ENCODE measurements around the gene DLX6. TPM values are rescaled to one million over a fixed set of nuclear protein-coding genes. Genes with fewer than 3 reads are reported as not detected.

The DLX6 gene
- total and polyA plus RNA-seq, 2 of the 8 experiments (the other 6 are each of a cell fraction or from before 2014, with no cell fraction given), result not detected

GRCh38 chr7:97011104-97011503 lies 5.8 kb downstream of the DLX6 start:
- H3K79me2 ChIP-seq (ENCODE audit: control insufficient read depth in 1 of 2, insufficient read depth in 2 of 2, low read length in 2 of 2), result no peaks in the 10 kb centered on the region
- CTCF ChIA-PET (ENCODE audit: partially characterized antibody), result interaction anchor here (1.1 to 7.8 kb wide), 2 partner anchors 9 to 15 kb away, joined by 3 to 85 read pairs; partner anchors contain the start of gene DLX5
- TF ChIP-seq SAP30 (IDR thresholded peaks at IDR 0.05; ENCODE audit: insufficient read depth, insufficient replicate concordance, low read length), result no peak
- TF ChIP-seq, protein P1, sequence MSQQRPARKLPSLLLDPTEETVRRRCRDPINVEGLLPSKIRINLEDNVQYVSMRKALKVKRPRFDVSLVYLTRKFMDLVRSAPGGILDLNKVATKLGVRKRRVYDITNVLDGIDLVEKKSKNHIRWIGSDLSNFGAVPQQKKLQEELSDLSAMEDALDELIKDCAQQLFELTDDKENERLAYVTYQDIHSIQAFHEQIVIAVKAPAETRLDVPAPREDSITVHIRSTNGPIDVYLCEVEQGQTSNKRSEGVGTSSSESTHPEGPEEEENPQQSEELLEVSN (IDR thresholded peaks at IDR 0.05), result no peak
- no peak for TF ChIP-seq SP1 (IDR thresholded peaks at IDR 0.05; ENCODE audit: low read depth, low read length)
- no peak for TF ChIP-seq KDM4A (IDR thresholded peaks at IDR 0.05; ENCODE audit: low read depth, low read length, severe bottlenecking)
- H2BK120ac ChIP-seq (replicated peaks; ENCODE audit: low read depth, low read length), result no peak overlapping the region
- H2BK12ac ChIP-seq (ENCODE audit: low read depth, low read length), result no peak overlapping the region
- no peak overlapping the region for H4K91ac ChIP-seq (replicated peaks; ENCODE audit: insufficient read length, low read length)
- POLR2A ChIA-PET (ENCODE audit: partially characterized antibody), result no interaction called here
- no peak overlapping the region for H2BK5ac ChIP-seq (ENCODE audit: low read depth, low read length)
- no peak overlapping the region for H4K5ac ChIP-seq (ENCODE audit: insufficient read length, low read depth, low read length)
- H3K27ac ChIP-seq (ENCODE audit: low read depth, low read length), result no peak overlapping the region
- no peak overlapping the region for H3K23ac ChIP-seq (ENCODE audit: insufficient read length)
- no peak overlapping the region for H2BK20ac ChIP-seq (ENCODE audit: low read length)
- H2AK5ac ChIP-seq (ENCODE audit: low read depth, low read length), result no peak overlapping the region
- no peak overlapping the region for H3K9ac ChIP-seq (replicated peaks in 1 of 4; ENCODE audit: extremely low read depth in 1 of 4, low read depth in 3 of 4, low read length in 3 of 4)
- H2BK15ac ChIP-seq (ENCODE audit: low read length), result no peak overlapping the region
- peaks cover 0 to 12% (median 7%) of the 10 kb centered on the region in 4 experiments; a peak in 5 of 7 replicates for H3K4me1 ChIP-seq (replicated peaks in 1 of 4; ENCODE audit: control insufficient read depth in 3 of 4, insufficient read depth in 4 of 4, low read length in 3 of 4)
- no peak overlapping the region for H3K4me2 ChIP-seq (ENCODE audit: insufficient read depth in 1 of 2, low read depth in 2 of 2, low read length in 2 of 2)
- no peak overlapping the region for H3K4me3 ChIP-seq (ENCODE audit: extremely low read depth in 1 of 4, insufficient read depth in 2 of 4, low read depth in 3 of 4, low read length in 4 of 4)
- no peak overlapping the region for H3K56ac ChIP-seq (replicated peaks; ENCODE audit: insufficient read length, low read depth, low read length)
- no peaks in the 10 kb centered on the region for H3K36me3 ChIP-seq (ENCODE audit: control insufficient read depth in 2 of 4, insufficient read depth in 4 of 4, low read length in 3 of 4)
- peaks cover 1% of the 10 kb centered on the region; the same call in 1 of the 2 replicates for H3K23me2 ChIP-seq (ENCODE audit: low read depth, low read length)
- no peak overlapping the region for H3K4ac ChIP-seq (replicated peaks; ENCODE audit: insufficient read length, low read depth, low read length)
- DNase-seq (ENCODE audit: low read depth in 1 of 2, low spot score in 2 of 2), result no peak
- no peak overlapping the region for H3K18ac ChIP-seq (ENCODE audit: extremely low read depth, low read length)
- no peak overlapping the region for H3K14ac ChIP-seq (ENCODE audit: insufficient read length)
- no peaks in the 10 kb centered on the region; the same call in 1 of the 2 replicates for H3K79me1 ChIP-seq (ENCODE audit: low read depth, low read length)
- FAIRE-seq, result no peak
- H3K27me3 ChIP-seq (replicated peaks in 1 of 4; ENCODE audit: control insufficient read depth in 3 of 4, extremely low read depth in 1 of 4, insufficient read depth in 3 of 4, low read length in 3 of 4), result peaks cover 93 to 99% (median 97%) of the 10 kb centered on the region in 4 experiments
- H4K20me1 ChIP-seq (replicated peaks in 1 of 2; ENCODE audit: control insufficient read depth in 1 of 2, insufficient read depth in 2 of 2, low read length in 2 of 2), result peaks cover 26 to 37% of the 10 kb centered on the region in 2 experiments
- no peak overlapping the region for H2AFZ ChIP-seq (ENCODE audit: low read length)
- H3K9me3 ChIP-seq (ENCODE audit: insufficient read depth in 2 of 2, low read depth in 1 of 2, low read length in 1 of 2), result no peaks in the 10 kb centered on the region
- 5% methylated on average over 1 of the region's 1 CpG; no CpG with 5 or more reads in 1 of the 2 experiments for WGBS, 2 experiments (ENCODE audit: extremely low coverage in 1 of 2, insufficient coverage in 1 of 2, insufficient read length in 1 of 2, insufficient replicate concordance in 2 of 2, low coverage in 1 of 2, low lambda C conversion rate in 2 of 2, missing lambda C conversion rate in 1 of 2)
- H4K8ac ChIP-seq (ENCODE audit: extremely low read depth, insufficient read depth, low read length), result no peak overlapping the region
